C4-2B (cell line): ENCODE results near the gene DPH5.

Source experiments
- ZFX ChIP-seq: fragments of 450-650 bp; IDR thresholded peaks from 2 replicates; pipeline ENCODE4 v1.6.1; 2017
- TF ChIP-seq, protein P1 (sequence below): fragments of 450-650 bp; conservative IDR thresholded peaks from 2 replicates; pipeline ENCODE4 v1.5.1; 2017; ENCODE audit warnings: mild to moderate bottlenecking

GRCh38 chr1:100943533-100943932 is 82.1 kb downstream of the DPH5 start:
- TF ChIP-seq, protein P1, sequence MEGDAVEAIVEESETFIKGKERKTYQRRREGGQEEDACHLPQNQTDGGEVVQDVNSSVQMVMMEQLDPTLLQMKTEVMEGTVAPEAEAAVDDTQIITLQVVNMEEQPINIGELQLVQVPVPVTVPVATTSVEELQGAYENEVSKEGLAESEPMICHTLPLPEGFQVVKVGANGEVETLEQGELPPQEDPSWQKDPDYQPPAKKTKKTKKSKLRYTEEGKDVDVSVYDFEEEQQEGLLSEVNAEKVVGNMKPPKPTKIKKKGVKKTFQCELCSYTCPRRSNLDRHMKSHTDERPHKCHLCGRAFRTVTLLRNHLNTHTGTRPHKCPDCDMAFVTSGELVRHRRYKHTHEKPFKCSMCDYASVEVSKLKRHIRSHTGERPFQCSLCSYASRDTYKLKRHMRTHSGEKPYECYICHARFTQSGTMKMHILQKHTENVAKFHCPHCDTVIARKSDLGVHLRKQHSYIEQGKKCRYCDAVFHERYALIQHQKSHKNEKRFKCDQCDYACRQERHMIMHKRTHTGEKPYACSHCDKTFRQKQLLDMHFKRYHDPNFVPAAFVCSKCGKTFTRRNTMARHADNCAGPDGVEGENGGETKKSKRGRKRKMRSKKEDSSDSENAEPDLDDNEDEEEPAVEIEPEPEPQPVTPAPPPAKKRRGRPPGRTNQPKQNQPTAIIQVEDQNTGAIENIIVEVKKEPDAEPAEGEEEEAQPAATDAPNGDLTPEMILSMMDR = no peak
- TF ChIP-seq ZFX = no peak
